Activated CD8-positive, alpha-beta T cell treated with anti-CD3 and anti-CD28 coated beads for 36 hours (primary cell): Measurements from ENCODE around the gene PPP1R13B. TPM values are rescaled to one million over a fixed set of nuclear protein-coding genes. Genes with fewer than 3 reads are reported as not detected.

ENCODE experiments used
- ATAC-seq: fragments of 200-7000 bp; cut with Tn5 transposase; one replicate; pipeline ENCODE4 v1.10.0; 2021; ENCODE audit warnings: mild to moderate bottlenecking, moderate library complexity
- CTCF ChIA-PET: fragments of 350-600 bp; sonication (Branson Sonifier 250); formaldehyde crosslinking; loops from one replicate; lab custom pipeline; 2021; ENCODE audit warnings: antibody characterized with exemption; lab: Charles Lee
- POLR2A ChIA-PET: fragments of 350-600 bp; sonication (Branson Sonifier 250); formaldehyde crosslinking; loops from one replicate; lab custom pipeline; 2021; ENCODE audit warnings: antibody characterized with exemption; lab: Charles Lee
- DNase-seq: peaks from one replicate; pipeline ENCODE4 v3.0.0-alpha.2; 2020
- H3K27ac Mint-ChIP-seq: one replicate; pipeline ENCODE4 v1.8.0; 2021; ENCODE audit warnings: mild to moderate bottlenecking, mixed read lengths
- H3K27me3 Mint-ChIP-seq: one replicate; pipeline ENCODE4 v1.8.0; 2021; ENCODE audit warnings: mixed read lengths
- H3K36me3 Mint-ChIP-seq: one replicate; pipeline ENCODE4 v1.8.0; 2021; ENCODE audit warnings: low read depth, mixed read lengths
- H3K4me1 Mint-ChIP-seq: one replicate; pipeline ENCODE4 v1.8.0; 2021; ENCODE audit warnings: low read depth, mixed read lengths
- H3K4me3 Mint-ChIP-seq: one replicate; pipeline ENCODE4 v1.8.0; 2021; ENCODE audit warnings: mild to moderate bottlenecking, moderate library complexity, mixed read lengths
- H3K9me3 Mint-ChIP-seq: one replicate; pipeline ENCODE4 v1.8.0; 2021; ENCODE audit warnings: mixed read lengths
- intact Hi-C: fragments of 100-400 bp; cut with micrococcal nuclease; formaldehyde crosslinking; loops from one replicate; pipeline ENCODE4 v1.10.0; 2022
- total RNA-seq, 2 experiments: library from RNA; stranded (reverse); gene quantifications; one replicate each; pipeline ENCODE4 v1.2.3, GENCODE V29; 2021
- TF ChIP-seq, protein P1 (sequence below): fragments of 200-600 bp; IDR thresholded peaks from one replicate; pipeline ENCODE4 v1.8.0; 2022; ENCODE audit warnings: antibody characterized with exemption, mild to moderate bottlenecking

The PPP1R13B gene
- total RNA-seq, 2 experiments from 2014 or later, result 11.9 to 14.5 TPM

GRCh38 chr14:103838117-103838516 lies 9.3 kb downstream of the PPP1R13B start:
- H3K27ac Mint-ChIP-seq, result no peak overlapping the region
- POLR2A ChIA-PET, result no interaction called here

DNA sequence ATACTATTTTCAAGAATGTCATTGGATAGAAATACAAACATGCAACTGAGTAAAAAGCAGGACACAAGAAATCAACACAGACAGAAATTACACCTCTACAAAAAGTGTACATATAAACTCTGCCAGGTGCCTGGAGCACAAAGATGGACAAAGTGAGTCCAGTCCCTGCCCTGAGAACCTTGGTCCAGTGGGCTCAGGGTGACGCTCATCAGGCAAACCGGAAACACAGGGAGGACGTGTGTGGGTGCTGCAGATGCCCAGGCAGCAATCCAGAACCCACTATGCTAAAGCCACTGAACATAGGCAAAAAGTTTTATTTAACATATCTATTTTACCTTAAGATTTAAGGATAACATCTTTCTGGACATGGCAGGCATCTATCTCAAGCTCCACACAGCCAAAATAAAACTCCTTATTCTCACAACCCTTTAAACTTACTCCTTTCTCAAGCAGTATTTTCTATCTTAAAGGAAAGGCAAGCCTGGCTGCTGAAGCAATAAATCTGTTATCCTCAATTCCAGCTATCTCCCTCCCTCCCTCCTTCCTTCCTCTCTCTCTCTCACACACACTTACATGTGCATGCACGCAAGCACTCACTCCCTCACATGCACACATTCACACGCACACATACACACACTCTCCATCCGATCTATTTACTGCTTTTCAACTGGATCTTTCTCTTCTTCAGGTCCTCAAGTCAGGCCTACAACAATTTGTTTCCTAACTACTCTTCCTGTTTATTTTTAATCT lies 10.2 kb downstream of the PPP1R13B start:
- H3K4me1 Mint-ChIP-seq, result peaks cover 19% of the 10 kb centered on the region
- POLR2A ChIA-PET, result no interaction called here
- no peak overlapping the region for H3K27ac Mint-ChIP-seq
- no peaks in the 10 kb centered on the region for H3K27me3 Mint-ChIP-seq
- CTCF ChIA-PET, result interaction anchor here (1.3 kb wide), 1 partner anchor 64 kb away, joined by 4 read pairs; no protein-coding TSS in a partner anchor
- H3K9me3 Mint-ChIP-seq, result no peaks in the 10 kb centered on the region
- H3K36me3 Mint-ChIP-seq, result peaks cover 2% of the 10 kb centered on the region
- no peak overlapping the region for H3K4me3 Mint-ChIP-seq
- ATAC-seq, result no peak
- intact Hi-C loops, result no loop called here
- DNase-seq, result no peak
- TF ChIP-seq, protein P1, sequence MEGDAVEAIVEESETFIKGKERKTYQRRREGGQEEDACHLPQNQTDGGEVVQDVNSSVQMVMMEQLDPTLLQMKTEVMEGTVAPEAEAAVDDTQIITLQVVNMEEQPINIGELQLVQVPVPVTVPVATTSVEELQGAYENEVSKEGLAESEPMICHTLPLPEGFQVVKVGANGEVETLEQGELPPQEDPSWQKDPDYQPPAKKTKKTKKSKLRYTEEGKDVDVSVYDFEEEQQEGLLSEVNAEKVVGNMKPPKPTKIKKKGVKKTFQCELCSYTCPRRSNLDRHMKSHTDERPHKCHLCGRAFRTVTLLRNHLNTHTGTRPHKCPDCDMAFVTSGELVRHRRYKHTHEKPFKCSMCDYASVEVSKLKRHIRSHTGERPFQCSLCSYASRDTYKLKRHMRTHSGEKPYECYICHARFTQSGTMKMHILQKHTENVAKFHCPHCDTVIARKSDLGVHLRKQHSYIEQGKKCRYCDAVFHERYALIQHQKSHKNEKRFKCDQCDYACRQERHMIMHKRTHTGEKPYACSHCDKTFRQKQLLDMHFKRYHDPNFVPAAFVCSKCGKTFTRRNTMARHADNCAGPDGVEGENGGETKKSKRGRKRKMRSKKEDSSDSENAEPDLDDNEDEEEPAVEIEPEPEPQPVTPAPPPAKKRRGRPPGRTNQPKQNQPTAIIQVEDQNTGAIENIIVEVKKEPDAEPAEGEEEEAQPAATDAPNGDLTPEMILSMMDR, result no peak

More at GRCh38 chr14:103838117-103838516, 9.3 kb downstream of the PPP1R13B start:
- peaks cover 2% of the 10 kb centered on the region for H3K36me3 Mint-ChIP-seq
- H3K4me1 Mint-ChIP-seq, result peaks cover 15% of the 10 kb centered on the region
- CTCF ChIA-PET, result interaction anchor here (1.1 to 1.4 kb wide), 2 partner anchors 30 to 63 kb away, joined by 4 to 7 read pairs; no protein-coding TSS in a partner anchor
- TF ChIP-seq, protein P1, result no peak
- DNase-seq (no peak), ATAC-seq (no peak)
- no peaks in the 10 kb centered on the region for H3K9me3 Mint-ChIP-seq
- intact Hi-C loops, result no loop called here
- H3K4me3 Mint-ChIP-seq, result no peak overlapping the region
- H3K27me3 Mint-ChIP-seq, result no peaks in the 10 kb centered on the region

- H3K9me3 Mint-ChIP-seq, result no peaks in the 10 kb centered on the region
- no peak overlapping the region for H3K27ac Mint-ChIP-seq
Measured at GRCh38 chr14:103834956-103835355, 12.4 kb downstream of the PPP1R13B start.

DNA sequence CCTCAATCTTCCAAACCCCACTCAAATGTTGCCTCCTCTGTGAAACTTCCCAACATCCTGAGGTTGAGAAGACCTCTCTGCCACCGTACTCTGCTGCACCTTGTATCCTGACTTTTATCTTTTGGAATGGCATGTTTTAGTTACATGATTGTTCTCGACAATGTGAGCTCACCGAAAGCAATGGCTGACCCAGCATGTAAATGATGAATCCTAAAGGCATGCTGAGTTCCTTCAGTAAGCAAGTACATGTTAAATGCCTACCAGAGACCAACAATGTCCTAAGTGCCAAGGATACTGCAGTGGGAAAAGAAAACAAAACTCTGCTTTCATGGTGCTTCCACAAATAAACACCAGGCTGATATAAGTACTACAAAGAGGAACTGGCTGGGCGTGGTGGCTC lies 13.7 kb downstream of the PPP1R13B start:
- ATAC-seq, result no peak
- DNase-seq, result no peak
- ChIA-PET CTCF (interaction anchor here (1.6 kb wide), 1 partner anchor 67 kb away, joined by 4 read pairs; no protein-coding TSS in a partner anchor), POLR2A (no interaction called here)
- intact Hi-C loops, result no loop called here
- H3K27me3 Mint-ChIP-seq, result no peaks in the 10 kb centered on the region
- TF ChIP-seq, protein P1, result no peak
- H3K4me3 Mint-ChIP-seq, result no peak overlapping the region
- H3K4me1 Mint-ChIP-seq, result peaks cover 15% of the 10 kb centered on the region
- no peak overlapping the region for H3K27ac Mint-ChIP-seq
- peaks cover 2% of the 10 kb centered on the region for H3K36me3 Mint-ChIP-seq
- no peaks in the 10 kb centered on the region for H3K9me3 Mint-ChIP-seq

More at GRCh38 chr14:103834956-103835355, 12.4 kb downstream of the PPP1R13B start:
- intact Hi-C loops, result no loop called here
- Mint-ChIP-seq H3K36me3 (peaks cover 2% of the 10 kb centered on the region), H3K27me3 (no peaks in the 10 kb centered on the region), H3K4me3 (no peak overlapping the region), H3K4me1 (peaks cover 18% of the 10 kb centered on the region)
- ChIA-PET CTCF (interaction anchor here (1.6 kb wide), 1 partner anchor 66 kb away, joined by 4 read pairs; no protein-coding TSS in a partner anchor), POLR2A (no interaction called here)
- no peak for DNase-seq
- TF ChIP-seq, protein P1, result no peak
- no peak for ATAC-seq

DNA sequence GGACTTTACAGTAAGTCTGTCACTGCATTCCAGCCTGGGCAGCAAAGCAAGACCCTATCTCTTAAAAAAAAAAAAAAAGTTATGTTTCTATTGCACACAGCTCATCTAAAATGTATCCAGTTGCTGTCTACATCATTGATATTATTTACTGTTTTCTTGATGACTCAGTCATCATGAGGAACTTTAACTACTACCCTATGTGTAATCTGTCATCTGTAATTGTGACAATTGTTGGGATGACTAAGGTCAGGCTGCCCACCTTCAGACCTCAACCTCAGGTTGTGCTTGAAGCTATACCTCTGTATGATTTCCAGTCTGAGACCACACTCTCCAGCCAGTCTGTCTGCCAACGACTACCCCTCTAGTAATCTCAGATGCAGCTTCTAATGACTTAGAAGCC lies 15.3 kb downstream of the PPP1R13B start:
- intact Hi-C loops, result no loop called here
- no peaks in the 10 kb centered on the region for H3K27me3 Mint-ChIP-seq
- no peak overlapping the region for H3K4me3 Mint-ChIP-seq
- ChIA-PET POLR2A (interaction anchor here (0.6 kb wide), 1 partner anchor 238 kb away, joined by 3 read pairs; no protein-coding TSS in a partner anchor), CTCF (no interaction called here)
- ATAC-seq, result no peak
- no peaks in the 10 kb centered on the region for H3K36me3 Mint-ChIP-seq
- no peak for DNase-seq
- TF ChIP-seq, protein P1, result no peak
- H3K27ac Mint-ChIP-seq, result no peak overlapping the region
- peaks cover 11% of the 10 kb centered on the region for H3K4me1 Mint-ChIP-seq
- no peaks in the 10 kb centered on the region for H3K9me3 Mint-ChIP-seq
